Liver (tissue), 2 donors: ENCODE results near the gene PLCL1.

Source experiments
- CTCF ChIP-seq: fragments of 150-350 bp; IDR thresholded peaks from 2 replicates; pipeline ENCODE4 v1.5.1; 2017; ENCODE audit warnings: improper control_type of control experiment, low read depth, low read length; ENCODE audit not compliant: missing input control
- ZBTB33 ChIP-seq: IDR thresholded peaks from 2 replicates; pipeline ENCODE4 v1.6.1; 2016; ENCODE audit warnings: antibody characterized with exemption
- donor health status: healthy.

- TF ChIP-seq CTCF (no peak), ZBTB33 (no peak)
Observed at GRCh38 chr2:197952540-197953202, 148.3 kb downstream of the PLCL1 start.
